ENCODE results near the gene WBP4. TPM values are rescaled to one million over a fixed set of nuclear protein-coding genes. Genes with fewer than 3 reads are reported as not detected.
"Not testable (repeated sequence)": the region's sequence is repeated elsewhere in the genome, so short reads cannot be mapped to it uniquely, and the experiment has no call there.

WBP4 gene
- total RNA-seq, 1 experiment from 2014 or later = 10.5 TPM

GRCh38 chr13:41036557-41036956 lies 24.8 kb upstream of the WBP4 start:
- not testable (repeated sequence) for H3K27me3 ChIP-seq, H3K36me3 ChIP-seq, H3K9me3 ChIP-seq, DNase-seq, H3K4me3 ChIP-seq

DNA sequence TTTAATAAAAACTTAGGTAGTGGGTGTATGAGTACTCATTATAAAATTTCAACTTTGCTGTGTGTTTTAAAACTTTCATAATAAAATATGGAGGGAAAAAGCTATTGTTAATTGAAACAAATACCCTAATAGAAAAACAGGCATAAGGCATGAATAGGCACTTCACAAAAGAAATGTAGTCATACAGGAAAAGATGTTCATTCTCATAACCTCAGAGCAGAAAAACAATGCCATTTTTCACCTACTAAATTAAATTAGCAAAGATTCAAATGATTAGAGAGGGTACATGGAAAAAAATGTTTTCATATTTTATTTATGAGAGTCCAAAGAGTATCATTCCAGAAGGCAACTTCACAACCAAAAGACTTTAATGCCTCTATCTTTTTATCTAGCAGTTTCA lies 21.6 kb upstream of the WBP4 start:
- Histone ChIP-seq H3K36me3 (no peaks in the 10 kb centered on the region), H3K27me3 (no peaks in the 10 kb centered on the region), H3K4me3 (no peak overlapping the region), H3K9me3 (0 out of 2 replicates have a peak, but pooled peaks cover 4% of the 10 kb centered on the region)
- no peak for DNase-seq

- no peak for DNase-seq
- Histone ChIP-seq H3K27me3 (no peaks in the 10 kb centered on the region), H3K36me3 (no peaks in the 10 kb centered on the region), H3K4me3 (no peak overlapping the region), H3K9me3 (peaks cover 5% of the 10 kb centered on the region; the same call in 1 of the 2 replicates)
Observed at GRCh38 chr13:41040584-41041334, 20.6 kb upstream of the WBP4 start.

- not testable (repeated sequence) for H3K36me3 ChIP-seq, H3K9me3 ChIP-seq, DNase-seq, H3K27me3 ChIP-seq, H3K4me3 ChIP-seq
Observed at GRCh38 chr13:41042419-41042818, 18.9 kb upstream of the WBP4 start.

GRCh38 chr13:41048640-41049039 lies 12.7 kb upstream of the WBP4 start:
- no peaks in the 10 kb centered on the region for H3K27me3 ChIP-seq
- H3K4me3 ChIP-seq = no peak overlapping the region
- peaks cover 16% of the 10 kb centered on the region for H3K9me3 ChIP-seq
- H3K36me3 ChIP-seq = peaks cover 19% of the 10 kb centered on the region
- no peak for DNase-seq

GRCh38 chr13:41049480-41050440 lies 11.5 kb upstream of the WBP4 start:
- no peak for DNase-seq
- Histone ChIP-seq H3K36me3 (peaks cover 19% of the 10 kb centered on the region), H3K9me3 (peaks cover 12% of the 10 kb centered on the region), H3K4me3 (no peak overlapping the region), H3K27me3 (no peaks in the 10 kb centered on the region)

GRCh38 chr13:41052441-41052840 lies 8.9 kb upstream of the WBP4 start:
- no peak for DNase-seq
- peaks cover 7% of the 10 kb centered on the region for H3K9me3 ChIP-seq
- no peaks in the 10 kb centered on the region for H3K27me3 ChIP-seq
- peaks cover 19% of the 10 kb centered on the region for H3K36me3 ChIP-seq
- no peak overlapping the region for H3K4me3 ChIP-seq

- Histone ChIP-seq H3K36me3 (peaks cover 19% of the 10 kb centered on the region), H3K27me3 (no peaks in the 10 kb centered on the region), H3K4me3 (peak overlapping the region; percentile 6; the same call in 1 of the 2 replicates), H3K9me3 (peaks cover 6% of the 10 kb centered on the region)
- no peak for DNase-seq
Observed at GRCh38 chr13:41053384-41053826, 7.9 kb upstream of the WBP4 start.

DNA sequence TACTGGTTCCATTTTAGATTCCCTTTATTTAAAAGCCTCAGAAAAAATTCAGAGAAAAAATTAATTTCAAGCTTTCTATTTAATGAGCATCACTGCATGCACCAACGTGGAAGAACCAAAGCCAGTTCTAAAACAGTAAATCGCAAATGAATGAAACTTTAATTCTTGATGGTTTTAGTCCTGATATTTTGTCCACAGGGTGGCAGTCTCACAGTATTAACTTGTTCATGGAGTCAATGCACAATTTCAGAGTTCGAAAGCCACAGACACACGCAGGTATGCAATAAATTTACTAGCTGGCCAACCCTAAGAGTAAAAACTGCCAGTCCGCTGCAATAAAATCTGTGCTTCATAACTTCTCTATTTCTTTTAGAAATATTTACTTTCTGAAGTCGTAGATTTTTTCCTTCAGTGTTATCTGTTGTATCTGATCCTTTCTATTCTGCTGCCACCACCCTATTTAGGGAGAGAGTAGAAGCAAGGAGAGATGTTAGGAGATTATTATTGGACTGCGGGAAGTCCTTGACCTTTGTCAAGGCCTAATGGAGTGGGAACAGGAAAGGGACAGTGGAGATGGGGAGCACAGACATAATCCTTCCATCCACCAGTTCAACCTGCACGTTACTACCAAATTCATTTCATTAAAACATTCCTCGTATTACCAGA lies 7.0 kb upstream of the WBP4 start:
- Histone ChIP-seq H3K4me3 (no peak overlapping the region), H3K36me3 (peaks cover 13% of the 10 kb centered on the region), H3K27me3 (no peaks in the 10 kb centered on the region), H3K9me3 (no peaks in the 10 kb centered on the region)
- no peak for DNase-seq

DNA sequence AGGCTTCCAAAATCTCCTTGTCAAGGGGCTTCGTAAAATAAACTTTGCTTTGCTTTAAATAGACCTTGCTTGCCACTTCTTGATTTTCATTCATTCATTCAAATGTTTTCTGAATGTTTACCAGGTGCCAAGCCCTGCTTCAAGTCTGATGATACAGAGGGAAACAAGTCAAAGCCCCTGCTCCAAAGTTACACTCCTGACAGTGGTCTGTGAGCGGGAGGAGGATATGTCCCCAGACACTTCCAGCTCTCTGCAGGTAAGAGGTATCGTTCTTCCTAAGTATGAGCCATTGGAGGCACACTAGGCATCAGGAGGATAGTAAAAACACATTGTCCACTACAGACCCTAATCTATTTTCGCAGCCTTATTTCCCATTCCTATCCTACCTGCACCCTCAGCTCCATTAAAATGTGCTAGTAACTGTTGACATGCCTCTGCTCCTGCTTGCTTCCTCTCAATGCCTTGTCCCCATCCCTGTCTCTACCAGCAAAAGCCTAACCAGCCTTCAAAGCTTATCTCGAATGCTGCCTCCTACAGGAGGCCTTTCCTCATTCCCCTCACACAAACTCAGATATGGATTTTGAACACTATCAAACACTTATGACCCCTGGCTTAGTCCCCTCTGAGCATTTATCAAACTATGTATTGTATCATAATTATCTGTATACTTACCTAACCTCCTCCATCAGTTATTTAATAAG lies 6.2 kb upstream of the WBP4 start:
- no peak overlapping the region for H3K4me3 ChIP-seq
- peaks cover 12% of the 10 kb centered on the region for H3K36me3 ChIP-seq
- no peaks in the 10 kb centered on the region for H3K27me3 ChIP-seq
- no peaks in the 10 kb centered on the region for H3K9me3 ChIP-seq
- no peak for DNase-seq

DNA sequence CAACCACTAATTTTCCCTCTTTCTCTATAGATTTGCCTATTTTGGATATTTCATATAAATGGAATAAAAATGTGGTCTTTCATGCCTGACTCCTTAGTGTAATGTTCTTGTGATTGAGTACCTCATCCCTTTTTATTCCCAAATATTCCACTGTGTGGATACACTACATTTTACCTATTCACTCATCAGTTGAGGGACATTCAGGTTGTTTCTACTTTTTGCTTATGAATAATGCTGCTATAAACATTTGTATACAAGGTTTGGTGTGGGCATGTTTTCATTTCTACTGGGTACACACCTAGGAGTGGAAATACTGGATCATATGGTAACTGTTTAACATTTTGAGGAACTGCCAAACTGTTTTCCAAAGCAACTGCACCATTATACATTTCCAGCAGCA lies 5.1 kb upstream of the WBP4 start:
- Histone ChIP-seq H3K4me3 (no peak overlapping the region), H3K9me3 (no peaks in the 10 kb centered on the region), H3K36me3 (peaks cover 3% of the 10 kb centered on the region; the same call in 1 of the 2 replicates), H3K27me3 (no peaks in the 10 kb centered on the region)
- no peak for DNase-seq

DNA sequence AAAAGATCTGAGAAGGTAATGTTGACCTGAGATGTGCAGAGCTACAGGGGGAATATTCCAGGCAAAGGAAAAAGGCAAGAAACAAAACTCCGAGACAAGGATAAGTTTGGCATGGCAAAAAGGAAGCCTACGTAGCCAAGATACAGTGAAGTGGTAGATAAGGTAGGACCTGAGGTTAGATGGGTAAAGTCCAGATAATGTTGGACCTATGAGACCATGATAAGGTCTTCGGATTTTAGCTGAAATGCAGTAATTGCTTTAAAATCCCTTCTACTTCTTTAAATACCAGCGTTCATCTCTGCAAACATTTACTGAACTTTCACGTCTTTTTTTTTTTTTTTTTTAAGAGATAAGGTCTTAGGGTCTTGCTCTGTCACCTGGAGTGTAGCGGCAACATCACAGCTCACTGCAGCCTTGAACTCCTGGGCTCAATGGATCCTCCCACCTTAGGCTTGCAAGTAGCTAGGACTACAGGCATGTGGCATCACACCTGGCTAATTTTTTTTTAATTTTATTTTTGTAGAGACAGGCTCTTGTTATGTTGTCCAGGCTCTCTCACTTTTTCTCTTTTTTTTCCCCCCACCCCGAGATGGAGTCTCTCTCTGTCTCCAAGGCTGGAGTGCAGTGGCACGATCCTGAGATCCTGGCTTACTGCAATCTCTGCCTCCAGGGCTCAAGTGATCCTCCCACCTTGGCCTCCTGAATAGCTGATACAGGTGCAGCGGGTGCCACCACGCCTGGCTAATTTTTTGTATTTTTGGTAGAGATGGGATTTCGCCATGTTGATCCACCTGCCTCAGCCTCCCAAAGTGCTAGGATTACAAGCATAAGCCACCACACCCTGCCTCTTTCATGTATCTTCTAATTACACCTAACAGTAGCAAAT lies 4.2 kb upstream of the WBP4 start:
- H3K9me3 ChIP-seq = no peaks in the 10 kb centered on the region
- no peak overlapping the region for H3K4me3 ChIP-seq
- 0 out of 2 replicates have a peak, but pooled peaks cover 3% of the 10 kb centered on the region for H3K36me3 ChIP-seq
- no peak for DNase-seq
- no peaks in the 10 kb centered on the region for H3K27me3 ChIP-seq

- H3K36me3 ChIP-seq = peaks cover 9% of the 10 kb centered on the region
- DNase-seq = no peak
- no peaks in the 10 kb centered on the region for H3K27me3 ChIP-seq
- H3K4me3 ChIP-seq = peak overlapping the region; percentile 92
- no peaks in the 10 kb centered on the region for H3K9me3 ChIP-seq
Observed at GRCh38 chr13:41058295-41059070, 2.8 kb upstream of the WBP4 start.

DNA sequence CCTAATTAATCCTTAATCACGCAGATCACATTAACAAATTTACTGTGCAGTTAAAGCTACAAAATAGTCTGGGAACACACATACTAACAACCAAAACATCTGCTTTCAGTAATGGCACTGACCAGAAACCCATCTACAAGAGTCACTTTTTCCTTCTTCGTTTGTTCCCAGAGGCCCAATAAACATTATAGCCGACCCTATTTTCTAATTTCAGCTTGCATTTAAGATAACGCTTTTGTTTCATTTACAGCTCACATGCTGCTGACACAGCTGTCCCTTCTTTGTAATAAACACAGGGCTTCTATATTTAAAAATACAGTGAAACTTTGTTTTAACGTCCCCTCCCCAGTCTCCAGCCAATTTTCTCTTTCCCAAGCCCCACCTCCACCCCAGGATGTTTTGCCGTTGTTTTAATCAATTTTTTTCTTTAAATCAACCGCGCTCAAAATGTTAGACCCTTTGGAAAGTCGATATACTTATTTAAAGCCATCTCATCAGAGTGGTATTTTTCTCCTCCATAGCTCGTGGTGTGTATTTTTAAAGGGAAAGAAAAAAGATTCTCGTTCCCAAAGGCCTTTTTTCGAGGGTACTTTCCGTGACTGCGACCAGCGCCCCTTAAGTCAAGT lies 1.7 kb upstream of the WBP4 start:
- Histone ChIP-seq H3K4me3 (peak overlapping the region; percentile 92), H3K9me3 (no peaks in the 10 kb centered on the region), H3K27me3 (no peaks in the 10 kb centered on the region), H3K36me3 (peaks cover 15% of the 10 kb centered on the region)
- DNase-seq = no peak
